ENCODE results near the gene DYNC2LI1. TPM values are rescaled to one million over a fixed set of nuclear protein-coding genes. Genes with fewer than 3 reads are reported as not detected.

DYNC2LI1 gene
- total RNA-seq, 1 donor from 2014 or later: 15.3 TPM

- H3K27ac Mint-ChIP-seq (ENCODE audit: unreplicated experiment): no peak overlapping the region
- no peaks in the 10 kb centered on the region for H3K4me1 Mint-ChIP-seq (ENCODE audit: low read depth, unreplicated experiment)
- no peaks in the 10 kb centered on the region for H3K36me3 Mint-ChIP-seq (ENCODE audit: low read depth, unreplicated experiment)
These were observed 67.1 kb downstream of the DYNC2LI1 start for GRCh38 chr2:43840965-43841364.

DNA sequence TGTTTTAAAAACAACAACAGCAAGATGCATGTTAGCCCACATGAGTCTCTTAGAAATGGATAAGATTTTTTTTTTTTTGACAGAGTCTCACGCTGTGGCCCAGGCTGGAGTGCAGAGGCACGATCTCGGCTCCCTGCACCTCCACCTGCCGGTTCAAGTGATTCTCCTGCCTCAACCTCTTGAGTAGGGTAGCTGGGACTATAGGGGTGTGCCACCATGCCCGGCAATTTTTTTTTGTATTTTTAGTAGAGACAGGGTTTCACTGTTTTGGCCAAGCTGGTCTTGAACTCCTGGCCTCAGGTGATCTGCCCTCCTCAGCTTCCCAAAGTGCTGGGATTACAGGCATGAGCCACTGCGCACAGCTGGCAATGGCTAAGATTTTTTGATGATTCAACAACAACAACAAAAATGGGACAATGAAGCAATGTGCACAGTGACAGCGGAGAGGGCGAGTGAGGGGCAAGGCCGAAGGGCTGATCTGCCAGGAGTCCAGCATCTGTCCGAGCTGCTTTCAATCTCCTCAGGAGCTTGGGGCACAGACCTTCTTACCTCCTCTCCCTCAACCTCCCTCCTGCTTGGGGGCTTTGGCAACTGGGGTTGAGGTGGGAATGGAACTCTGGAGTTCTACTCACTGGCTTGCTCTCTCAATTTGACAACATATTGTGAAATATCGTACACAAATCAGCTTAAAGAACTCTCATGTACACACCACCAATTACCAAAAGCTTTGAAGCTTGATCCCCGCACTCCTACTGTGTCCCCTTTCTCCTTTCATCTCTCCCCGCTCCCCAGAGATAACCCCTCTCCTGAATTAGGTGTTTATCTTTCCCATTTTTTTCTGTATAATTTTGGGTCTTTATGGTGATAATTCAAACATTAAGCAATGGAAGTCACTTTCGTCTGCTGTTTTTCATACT lies 68.4 kb downstream of the DYNC2LI1 start:
- Histone ChIP-seq H3K4me2 (ENCODE audit: low read length) (no peak overlapping the region), H3K4me3 (ENCODE audit: insufficient read depth, low read depth, low read length) (no peak overlapping the region), H3K9me3 (ENCODE audit: insufficient read depth, low read depth, low read length) (no peaks in the 10 kb centered on the region), H3K4me1 (ENCODE audit: insufficient read depth, low read length) (no peaks in the 10 kb centered on the region), H3K36me3 (ENCODE audit: insufficient read depth, low read length) (no peaks in the 10 kb centered on the region), H3K27me3 (ENCODE audit: insufficient read depth, low read length) (peaks cover 12% of the 10 kb centered on the region), H2AFZ (ENCODE audit: low read depth, low read length) (no peak overlapping the region), H3K27ac (ENCODE audit: low read depth, low read length) (no peak overlapping the region), H3K79me2 (ENCODE audit: insufficient read depth, low read length) (no peaks in the 10 kb centered on the region), H3K9ac (ENCODE audit: low read length) (no peak overlapping the region), H4K20me1 (ENCODE audit: insufficient read depth, low read length) (no peaks in the 10 kb centered on the region)
- Mint-ChIP-seq H3K4me1 (ENCODE audit: low read depth, unreplicated experiment) (no peaks in the 10 kb centered on the region), H3K4me3 (ENCODE audit: unreplicated experiment) (no peak overlapping the region), H3K27ac (ENCODE audit: unreplicated experiment) (no peak overlapping the region), H3K9me3 (ENCODE audit: unreplicated experiment) (peaks cover 1% of the 10 kb centered on the region), H3K36me3 (ENCODE audit: low read depth, unreplicated experiment) (no peaks in the 10 kb centered on the region), H3K27me3 (ENCODE audit: low read depth, unreplicated experiment) (peaks cover 23% of the 10 kb centered on the region)
- FAIRE-seq (no peak), DNase-seq (ENCODE audit: low read depth) (no peak)
- TF ChIP-seq, protein P1, sequence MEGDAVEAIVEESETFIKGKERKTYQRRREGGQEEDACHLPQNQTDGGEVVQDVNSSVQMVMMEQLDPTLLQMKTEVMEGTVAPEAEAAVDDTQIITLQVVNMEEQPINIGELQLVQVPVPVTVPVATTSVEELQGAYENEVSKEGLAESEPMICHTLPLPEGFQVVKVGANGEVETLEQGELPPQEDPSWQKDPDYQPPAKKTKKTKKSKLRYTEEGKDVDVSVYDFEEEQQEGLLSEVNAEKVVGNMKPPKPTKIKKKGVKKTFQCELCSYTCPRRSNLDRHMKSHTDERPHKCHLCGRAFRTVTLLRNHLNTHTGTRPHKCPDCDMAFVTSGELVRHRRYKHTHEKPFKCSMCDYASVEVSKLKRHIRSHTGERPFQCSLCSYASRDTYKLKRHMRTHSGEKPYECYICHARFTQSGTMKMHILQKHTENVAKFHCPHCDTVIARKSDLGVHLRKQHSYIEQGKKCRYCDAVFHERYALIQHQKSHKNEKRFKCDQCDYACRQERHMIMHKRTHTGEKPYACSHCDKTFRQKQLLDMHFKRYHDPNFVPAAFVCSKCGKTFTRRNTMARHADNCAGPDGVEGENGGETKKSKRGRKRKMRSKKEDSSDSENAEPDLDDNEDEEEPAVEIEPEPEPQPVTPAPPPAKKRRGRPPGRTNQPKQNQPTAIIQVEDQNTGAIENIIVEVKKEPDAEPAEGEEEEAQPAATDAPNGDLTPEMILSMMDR (IDR thresholded peaks at IDR 0.05; ENCODE audit: insufficient read depth, low read depth, low read length): no peak
- no peak for TF ChIP-seq EZH2 (IDR thresholded peaks at IDR 0.05; ENCODE audit: insufficient read depth, low read length)

More at GRCh38 chr2:43840965-43841364, 67.1 kb downstream of the DYNC2LI1 start:
- H4K20me1 ChIP-seq (ENCODE audit: insufficient read depth, low read length): no peaks in the 10 kb centered on the region
- no peak overlapping the region for H3K4me3 ChIP-seq (ENCODE audit: insufficient read depth, low read depth, low read length)
- H3K36me3 ChIP-seq (ENCODE audit: insufficient read depth, low read length): no peaks in the 10 kb centered on the region
- H3K9me3 Mint-ChIP-seq (ENCODE audit: unreplicated experiment): no peaks in the 10 kb centered on the region
- H3K27me3 Mint-ChIP-seq (ENCODE audit: low read depth, unreplicated experiment): peaks cover 11% of the 10 kb centered on the region
- H3K4me1 ChIP-seq (ENCODE audit: insufficient read depth, low read length): no peaks in the 10 kb centered on the region
- FAIRE-seq (no peak), DNase-seq (ENCODE audit: low read depth) (no peak)
- no peak overlapping the region for H3K9ac ChIP-seq (ENCODE audit: low read length)
- H3K4me2 ChIP-seq (ENCODE audit: low read length): no peak overlapping the region
- no peaks in the 10 kb centered on the region for H3K9me3 ChIP-seq (ENCODE audit: insufficient read depth, low read depth, low read length)
- no peak overlapping the region for H3K27ac ChIP-seq (ENCODE audit: low read depth, low read length)
- no peaks in the 10 kb centered on the region for H3K79me2 ChIP-seq (ENCODE audit: insufficient read depth, low read length)
- no peak overlapping the region for H3K4me3 Mint-ChIP-seq (ENCODE audit: unreplicated experiment)
- TF ChIP-seq EZH2 (IDR thresholded peaks at IDR 0.05; ENCODE audit: insufficient read depth, low read length): no peak
- TF ChIP-seq, protein P1 (IDR thresholded peaks at IDR 0.05; ENCODE audit: insufficient read depth, low read depth, low read length): no peak
- no peak overlapping the region for H2AFZ ChIP-seq (ENCODE audit: low read depth, low read length)
- H3K27me3 ChIP-seq (ENCODE audit: insufficient read depth, low read length): peaks cover 6% of the 10 kb centered on the region

- H3K27ac ChIP-seq (ENCODE audit: low read depth, low read length): no peak overlapping the region
- H2AFZ ChIP-seq (ENCODE audit: low read depth, low read length): no peak overlapping the region
- no peak for FAIRE-seq
- H4K20me1 ChIP-seq (ENCODE audit: insufficient read depth, low read length): no peaks in the 10 kb centered on the region
- no peak for DNase-seq (ENCODE audit: low read depth)
- no peaks in the 10 kb centered on the region for H3K4me1 Mint-ChIP-seq (ENCODE audit: low read depth, unreplicated experiment)
- H3K9me3 Mint-ChIP-seq (ENCODE audit: unreplicated experiment): peaks cover 1% of the 10 kb centered on the region
- H3K36me3 Mint-ChIP-seq (ENCODE audit: low read depth, unreplicated experiment): no peaks in the 10 kb centered on the region
- H3K9me3 ChIP-seq (ENCODE audit: insufficient read depth, low read depth, low read length): no peaks in the 10 kb centered on the region
- no peak overlapping the region for H3K4me3 Mint-ChIP-seq (ENCODE audit: unreplicated experiment)
- peaks cover 12% of the 10 kb centered on the region for H3K27me3 ChIP-seq (ENCODE audit: insufficient read depth, low read length)
- H3K4me3 ChIP-seq (ENCODE audit: insufficient read depth, low read depth, low read length): no peak overlapping the region
- no peaks in the 10 kb centered on the region for H3K36me3 ChIP-seq (ENCODE audit: insufficient read depth, low read length)
- H3K79me2 ChIP-seq (ENCODE audit: insufficient read depth, low read length): no peaks in the 10 kb centered on the region
- no peak overlapping the region for H3K4me2 ChIP-seq (ENCODE audit: low read length)
- TF ChIP-seq EZH2 (IDR thresholded peaks at IDR 0.05; ENCODE audit: insufficient read depth, low read length): no peak
- TF ChIP-seq, protein P1 (IDR thresholded peaks at IDR 0.05; ENCODE audit: insufficient read depth, low read depth, low read length): no peak
- no peaks in the 10 kb centered on the region for H3K4me1 ChIP-seq (ENCODE audit: insufficient read depth, low read length)
- no peak overlapping the region for H3K27ac Mint-ChIP-seq (ENCODE audit: unreplicated experiment)
- H3K27me3 Mint-ChIP-seq (ENCODE audit: low read depth, unreplicated experiment): peaks cover 26% of the 10 kb centered on the region
- no peak overlapping the region for H3K9ac ChIP-seq (ENCODE audit: low read length)
These were observed 69.0 kb downstream of the DYNC2LI1 start for GRCh38 chr2:43842866-43843226.
